Transverse colon (tissue), 4 donors: ENCODE measurements around the gene PBXIP1. TPM values are rescaled to one million over a fixed set of nuclear protein-coding genes. Genes with fewer than 3 reads are reported as not detected.
"Not testable (repeated sequence)": the region's sequence is repeated elsewhere in the genome, so short reads cannot be mapped to it uniquely, and the experiment has no call there.

Source experiments
- DNase-seq: peaks from one replicate; pipeline ENCODE4 v3.0.0-alpha.2; 2019
- H3K27ac ChIP-seq, 4 donors: fragments of 200-600 bp; sonication (generic); 2 replicates each; pipeline ENCODE4 v1.5.1; 2016 to 2018; ENCODE audit warnings: inconsistent platforms in 4 of 4
- H3K27me3 ChIP-seq: fragments of 200-600 bp; sonication (generic); 2 replicates; pipeline ENCODE4 v1.5.1; 2017; ENCODE audit warnings: inconsistent platforms
- H3K36me3 ChIP-seq, 4 donors: fragments of 200-600 bp; sonication (generic); 2 replicates each; pipeline ENCODE4 v1.5.1; 2017 to 2019; ENCODE audit warnings: inconsistent platforms in 4 of 4
- H3K4me1 ChIP-seq, 4 donors: fragments of 200-600 bp; sonication (generic); 2 replicates each; pipeline ENCODE4 v1.5.1; 2017 to 2020; ENCODE audit warnings: inconsistent platforms in 4 of 4
- H3K4me3 ChIP-seq, 4 donors: fragments of 200-600 bp; sonication (generic); 1 replicate in 1 of 4; 2 replicates in 3 of 4; pipeline versions ENCODE4 v1.5.1 to v1.6.1; 2017 to 2019; ENCODE audit warnings: inconsistent platforms in 4 of 4
- H3K9me3 ChIP-seq, 2 donors: fragments of 200-600 bp; sonication (generic); 2 replicates each; pipeline ENCODE4 v1.5.1; 2017 to 2019; ENCODE audit warnings: inconsistent platforms in 2 of 2
- EP300 ChIP-seq: sonication (generic); formaldehyde crosslinking; IDR thresholded peaks from one replicate; pipeline ENCODE4 v1.6.1; 2017; ENCODE audit warnings: antibody characterized with exemption, low read depth
- POLR2A ChIP-seq: fragments of 450-650 bp; IDR thresholded peaks from one replicate; pipeline ENCODE4 v1.6.1; 2016; ENCODE audit warnings: antibody characterized with exemption, mild to moderate bottlenecking, moderate library complexity
- POLR2AphosphoS5 ChIP-seq, 3 donors: sonication (generic); formaldehyde crosslinking; IDR thresholded peaks; one replicate each; pipeline ENCODE4 v1.6.1; 2016; ENCODE audit warnings: antibody characterized with exemption in 3 of 3
- WGBS, 2 donors: methylation state at CpG; one replicate each; pipeline ENCODE4 v1.1.5; 2018; ENCODE audit warnings: low coverage in 1 of 2; 5-methylcytosine and 5-hydroxymethylcytosine counted together
- in situ Hi-C, 4 donors: fragments of 200-750 bp; cut with MboI; loops; one replicate each; pipeline versions ENCODE4 v1.15.0 to v1.15.1; 2017; ENCODE audit warnings: low sequenced_read_pairs in 3 of 4, low pct_ligation_motif_present in 1 of 4, low pct_unique_long_range_greater_than_20kb in 1 of 4
- intact Hi-C: fragments of 100-400 bp; cut with DNase I; formaldehyde crosslinking; loops from one replicate; pipeline ENCODE4 v1.15.1; 2023; ENCODE audit warnings: low total_unique reads
- total RNA-seq, 4 donors: library from RNA; depleted of rRNA; stranded (reverse); fragments of >200 nt; gene quantifications; one replicate each; pipeline ENCODE4 v1.1.0, GENCODE V29; 2016
- TF ChIP-seq, protein P1 (sequence below), 5 experiments: fragments of 200-600 bp in 3 of 5; fragments of 450-650 bp in 2 of 5; sonication (generic) in 3 of 5; IDR thresholded peaks; 1 replicate in 2 of 5; 2 replicates in 3 of 5; pipeline ENCODE4 v1.5.1; 2016 to 2017; ENCODE audit warnings: antibody characterized with exemption in 5 of 5, inconsistent platforms in 3 of 5, mild to moderate bottlenecking in 2 of 5, moderate library complexity in 1 of 5

The PBXIP1 gene
- total RNA-seq, 4 donors from 2014 or later, result 54.1 to 94.1 (median 83.6) TPM

DNA sequence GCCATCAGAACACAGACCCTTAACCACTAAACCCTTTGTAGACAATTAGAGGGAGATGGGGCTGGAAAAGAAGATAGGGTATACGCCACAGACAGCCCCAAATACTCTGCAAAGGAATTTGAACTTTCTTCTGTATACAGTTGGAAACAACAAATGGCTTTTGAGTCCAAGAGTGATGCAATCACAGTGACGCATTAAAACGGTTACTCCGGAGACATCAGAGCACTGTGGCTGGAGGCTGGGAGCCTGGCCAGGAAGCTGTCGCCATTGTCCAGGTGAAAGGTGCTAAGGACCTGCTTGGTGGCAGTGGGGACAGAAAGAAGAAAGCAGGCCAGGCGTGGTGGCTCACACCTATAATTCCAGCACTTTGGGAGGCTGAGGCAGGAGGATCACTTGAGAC is 31.4 kb upstream of the PBXIP1 start:
- Histone ChIP-seq H3K27ac (no peak overlapping the region), H3K4me3 (no peak overlapping the region), H3K9me3 (no peaks in the 10 kb centered on the region), H3K27me3 (no peaks in the 10 kb centered on the region), H3K36me3 (peaks cover 0 to 9% (median 0%) of the 10 kb centered on the region in 4 donors), H3K4me1 (peaks cover 12 to 26% (median 20%) of the 10 kb centered on the region in 4 donors)
- intact Hi-C loops, result no loop called here
- TF ChIP-seq POLR2AphosphoS5 (IDR thresholded peaks at IDR 0.05) (no peak), POLR2A (no peak)
- no peak for DNase-seq
- in situ Hi-C loops, result no loop called here
- 53 to 79% methylated on average over 5 to 6 of the region's 6 CpGs for WGBS, 2 donors

DNA sequence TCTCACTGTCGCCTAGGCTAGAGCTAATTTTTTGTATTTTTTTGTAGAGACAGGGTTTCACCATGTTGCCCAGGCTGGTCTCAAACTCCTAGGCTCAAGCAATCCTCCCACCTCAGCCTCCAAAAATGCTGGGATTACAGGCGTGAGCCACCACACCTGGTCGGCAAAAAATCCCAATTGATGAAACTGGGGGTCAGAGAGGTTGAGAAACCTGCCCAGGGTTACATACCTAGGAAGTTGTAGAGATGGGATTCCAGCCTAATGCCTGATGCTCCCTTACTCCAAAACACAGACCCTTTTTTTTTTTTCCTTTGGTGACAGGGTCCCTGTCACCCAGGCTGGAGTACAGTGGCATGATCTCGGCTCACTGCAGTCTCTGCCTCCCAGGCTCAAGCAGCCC is 30.8 kb upstream of the PBXIP1 start:
- intact Hi-C loops, in situ Hi-C loops: not testable (repeated sequence)

DNA sequence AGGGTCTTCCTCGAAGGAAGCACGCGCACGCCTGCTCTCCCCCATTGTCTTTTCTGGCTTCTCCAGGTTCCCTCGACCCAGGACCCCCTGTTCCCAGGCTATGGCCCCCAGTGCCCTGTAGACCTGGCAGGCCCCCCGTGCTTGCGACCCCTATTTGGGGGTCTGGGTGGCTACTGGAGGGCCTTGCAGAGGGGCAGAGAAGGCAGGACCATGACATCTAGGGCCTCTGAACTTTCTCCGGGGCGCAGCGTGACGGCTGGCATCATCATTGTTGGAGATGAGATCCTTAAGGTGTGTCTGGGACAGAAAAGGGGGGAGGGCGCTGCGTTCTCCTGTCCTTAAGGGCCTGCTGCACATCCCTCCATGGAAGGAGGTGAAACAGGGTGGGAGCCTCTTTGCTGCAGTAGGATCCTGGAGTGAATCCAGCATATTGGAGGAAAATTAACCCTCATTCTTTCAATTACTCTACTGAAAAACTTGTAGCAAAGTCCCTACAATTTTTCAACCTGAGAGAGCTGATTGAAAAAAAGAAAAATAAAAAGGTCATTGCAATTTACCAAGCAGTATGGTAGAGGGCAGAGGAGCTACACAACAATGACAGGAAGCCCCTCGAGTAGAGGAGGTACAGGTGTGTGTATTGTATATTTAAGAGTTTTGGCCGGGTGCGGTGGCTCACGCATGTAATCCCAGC is 28.0 kb upstream of the PBXIP1 start:
- no peak for DNase-seq
- H3K27me3 ChIP-seq, result no peaks in the 10 kb centered on the region
- in situ Hi-C loops, result no loop called here
- TF ChIP-seq, protein P1, sequence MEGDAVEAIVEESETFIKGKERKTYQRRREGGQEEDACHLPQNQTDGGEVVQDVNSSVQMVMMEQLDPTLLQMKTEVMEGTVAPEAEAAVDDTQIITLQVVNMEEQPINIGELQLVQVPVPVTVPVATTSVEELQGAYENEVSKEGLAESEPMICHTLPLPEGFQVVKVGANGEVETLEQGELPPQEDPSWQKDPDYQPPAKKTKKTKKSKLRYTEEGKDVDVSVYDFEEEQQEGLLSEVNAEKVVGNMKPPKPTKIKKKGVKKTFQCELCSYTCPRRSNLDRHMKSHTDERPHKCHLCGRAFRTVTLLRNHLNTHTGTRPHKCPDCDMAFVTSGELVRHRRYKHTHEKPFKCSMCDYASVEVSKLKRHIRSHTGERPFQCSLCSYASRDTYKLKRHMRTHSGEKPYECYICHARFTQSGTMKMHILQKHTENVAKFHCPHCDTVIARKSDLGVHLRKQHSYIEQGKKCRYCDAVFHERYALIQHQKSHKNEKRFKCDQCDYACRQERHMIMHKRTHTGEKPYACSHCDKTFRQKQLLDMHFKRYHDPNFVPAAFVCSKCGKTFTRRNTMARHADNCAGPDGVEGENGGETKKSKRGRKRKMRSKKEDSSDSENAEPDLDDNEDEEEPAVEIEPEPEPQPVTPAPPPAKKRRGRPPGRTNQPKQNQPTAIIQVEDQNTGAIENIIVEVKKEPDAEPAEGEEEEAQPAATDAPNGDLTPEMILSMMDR (IDR thresholded peaks at IDR 0.05), result no peak
- TF ChIP-seq POLR2A (no peak), EP300 (no peak), POLR2AphosphoS5 (IDR thresholded peaks at IDR 0.05) (no peak)
- WGBS, 2 donors, result 13 to 15% methylated on average over 15 to 17 of the region's 17 CpGs
- H3K36me3 ChIP-seq, result peaks cover 0 to 9% (median 0%) of the 10 kb centered on the region in 4 donors
- intact Hi-C loops, result no loop called here
- peak overlapping the region; percentile 20 to 95 (median 74) for H3K4me3 ChIP-seq
- peaks cover 13 to 21% (median 19%) of the 10 kb centered on the region in 4 donors for H3K4me1 ChIP-seq
- H3K27ac ChIP-seq, result peak overlapping the region; percentile 77 to 89 (median 80)
- no peaks in the 10 kb centered on the region for H3K9me3 ChIP-seq

More for the DNA sequence above, 30.8 kb upstream of the PBXIP1 start:
- H3K4me3 ChIP-seq, H3K27me3 ChIP-seq, H3K27ac ChIP-seq, DNase-seq, H3K9me3 ChIP-seq, H3K36me3 ChIP-seq: not testable (repeated sequence)
- peaks cover 13 to 29% (median 21%) of the 10 kb centered on the region in 4 donors for H3K4me1 ChIP-seq
- 90 to 100% methylated on average over 1 to 4 of the region's 4 CpGs for WGBS, 2 donors

DNA sequence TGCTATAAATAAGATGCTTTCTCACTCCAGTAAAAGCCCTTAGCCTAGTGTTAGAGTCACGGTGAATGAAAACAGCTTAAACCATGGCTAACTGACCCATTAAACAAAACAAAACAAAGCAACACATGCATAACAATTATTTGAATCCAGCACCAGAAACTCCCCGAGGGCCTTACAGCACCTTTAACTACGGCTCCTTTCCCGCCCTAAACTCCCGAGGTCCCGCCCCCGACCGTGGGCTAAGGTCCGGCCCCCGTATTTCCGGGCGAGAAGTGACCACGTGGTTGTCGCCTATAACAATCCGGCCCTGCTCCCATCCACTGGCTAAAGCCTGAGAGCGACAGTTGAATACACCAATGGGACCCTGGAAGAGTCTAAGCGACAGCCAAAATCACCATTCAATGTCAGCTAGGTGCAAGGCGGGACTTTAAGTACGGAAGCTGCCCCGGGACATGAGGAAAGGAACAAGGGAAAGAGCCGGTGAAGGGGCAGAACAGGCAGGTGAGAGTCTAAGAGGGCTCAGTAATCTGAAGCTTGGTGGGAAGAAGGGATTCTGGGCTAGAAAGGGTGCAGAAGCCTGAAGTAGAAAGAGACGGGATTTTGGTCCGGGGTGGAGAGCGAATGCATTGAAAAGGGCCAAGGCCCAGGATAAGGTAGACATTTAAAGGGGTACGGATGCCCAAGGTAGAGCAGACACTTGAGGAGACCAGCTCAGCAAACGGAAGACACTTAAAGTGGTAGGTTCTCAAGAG is 27.2 kb upstream of the PBXIP1 start, which contains the start of gene FLAD1:
Gene FLAD1 (plus strand): TSS at position 448 of the 752 bp plus-strand sequence. CDS start 351 bp downstream, outside the sequence.
- Histone ChIP-seq H3K27ac (peak within 1 kb of the TSS; percentile 77 to 89 (median 80)), H3K9me3 (no peaks in the 10 kb centered on the region), H3K36me3 (peaks cover 0 to 13% (median 0%) of the 10 kb centered on the region in 4 donors), H3K4me1 (peaks cover 13 to 21% (median 18%) of the 10 kb centered on the region in 4 donors), H3K27me3 (no peaks in the 10 kb centered on the region), H3K4me3 (peak within 1 kb of the TSS; percentile 20 to 95 (median 74))
- intact Hi-C loops, result no loop called here
- peak; percentile 97 for DNase-seq
- WGBS, 2 donors, result 0 to 1% methylated on average over 13 to 26 of the region's 26 CpGs
- TF ChIP-seq, protein P1 (IDR thresholded peaks at IDR 0.05), result no peak
- TF ChIP-seq EP300 (no peak), POLR2AphosphoS5 (IDR thresholded peaks at IDR 0.05) (peak; percentile 64 to 79 (median 74)), POLR2A (peak; percentile 69)
- in situ Hi-C loops, result no loop called here

DNA sequence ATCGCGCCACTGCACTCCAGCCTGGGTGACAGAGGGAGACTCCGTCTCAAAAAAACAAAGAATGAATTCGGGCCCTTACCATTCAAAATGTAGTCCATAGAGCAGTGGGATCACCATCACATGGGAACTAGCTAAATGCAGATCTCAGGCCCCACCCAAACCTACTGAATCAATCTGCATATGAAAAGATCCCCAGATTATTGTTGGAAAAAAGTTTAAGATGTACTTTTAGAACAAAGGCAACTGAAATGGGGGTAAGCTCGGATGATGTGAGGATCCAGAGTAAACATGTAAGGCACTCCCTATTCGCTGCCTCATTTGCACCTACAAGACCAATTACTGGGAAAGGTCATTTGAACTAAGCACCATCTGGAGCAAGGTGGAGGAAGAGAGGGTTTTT is 26.4 kb upstream of the PBXIP1 start:
- no peak for DNase-seq
- Histone ChIP-seq H3K27me3 (no peaks in the 10 kb centered on the region), H3K27ac (peak overlapping the region; percentile 44 to 89 (median 69)), H3K4me1 (peaks cover 13 to 21% (median 18%) of the 10 kb centered on the region in 4 donors), H3K36me3 (peaks cover 0 to 8% (median 0%) of the 10 kb centered on the region in 4 donors), H3K9me3 (no peaks in the 10 kb centered on the region), H3K4me3 (peak overlapping the region in 2 of 4 donors; percentile 65 to 83)
- TF ChIP-seq, protein P1 (IDR thresholded peaks at IDR 0.05), result no peak
- TF ChIP-seq POLR2AphosphoS5 (IDR thresholded peaks at IDR 0.05) (no peak), EP300 (no peak), POLR2A (no peak)
- intact Hi-C loops (no loop called here), in situ Hi-C loops (no loop called here)
- 62 to 65% methylated on average over 6 of the region's 6 CpGs for WGBS, 2 donors
